K562 (cell line): ENCODE data around the gene ARID4B. TPM values are rescaled to one million over a fixed set of nuclear protein-coding genes. Genes with fewer than 3 reads are reported as not detected.

ENCODE experiments used
- ATAC-seq: fragments of 200-7000 bp; cut with Tn5 transposase; 3 replicates; pipeline ENCODE4 v1.9.1; 2020; ENCODE audit warnings: moderate library complexity
- BruUV-seq: library from RNA; stranded (reverse); fragments of 400-500 nt; replicated peaks from 2 replicates; lab custom pipeline; 2021; lab: Mats Ljungman, UMichigan
- CTCF ChIA-PET: fragments of 300-600 bp; formaldehyde crosslinking; extraction: SDS; loops from one replicate; lab custom pipeline; 2021; ENCODE audit warnings: low intra/inter-chr PET ratio; lab: Yijun Ruan, JAX
- POLR2A ChIA-PET: fragments of 300-600, 350-650 bp; sonication (Branson Sonifier 250); formaldehyde crosslinking; extraction: SDS; loops from one replicate; lab custom pipeline; 2021; ENCODE audit warnings: antibody characterized with exemption, inconsistent platforms; lab: Yijun Ruan, JAX
- DNase-seq, 4 experiments: peaks; one replicate each; pipeline versions ENCODE4 v3.0.0 to v3.0.0-alpha.2; 2011 to 2018; ENCODE audit warnings: low spot score in 3 of 4, mixed read lengths in 3 of 4; ENCODE audit errors: extremely low read depth in 1 of 4
- FAIRE-seq: peaks from 2 replicates; lab custom pipeline; 2011; peaks lifted over from hg19 to GRCh38; lab: Jason Lieb, UNC
- H2AFZ ChIP-seq: 2 replicates; pipeline ENCODE4 v1.6.0; 2011; ENCODE audit warnings: low read depth, low read length, control low read depth, inconsistent platforms
- H3K27ac ChIP-seq: fragments of 200-600 bp; 3 replicates; pipeline ENCODE4 v1.8.0; 2011; ENCODE audit warnings: low read depth, mild to moderate bottlenecking, control low read depth, inconsistent platforms, low read length, moderate library complexity, mixed read lengths; ENCODE audit errors: extremely low read depth
- H3K27me3 ChIP-seq, 2 experiments: fragments of 300-600 bp in 1 of 2; 2 replicates in 1 of 2; 3 replicates in 1 of 2; pipeline versions ENCODE4 v1.6.0 to v1.8.0; 2011; ENCODE audit warnings: inconsistent platforms in 2 of 2, low read length in 2 of 2, mild to moderate bottlenecking in 1 of 2, mixed read lengths in 1 of 2, moderate library complexity in 1 of 2; ENCODE audit not compliant: control insufficient read depth in 2 of 2, insufficient read depth in 2 of 2
- H3K36me3 ChIP-seq: fragments of 300-600 bp; 3 replicates; pipeline ENCODE4 v1.8.0; 2011; ENCODE audit warnings: mild to moderate bottlenecking, low read length, inconsistent platforms; ENCODE audit not compliant: control insufficient read depth, insufficient read depth
- H3K4me1 ChIP-seq, 2 experiments: fragments of 200-600 bp in 1 of 2; replicated peaks in 1 of 2; 2 replicates in 1 of 2; 3 replicates in 1 of 2; pipeline versions ENCODE4 v1.5.1 to v1.8.0; 2011; ENCODE audit warnings: inconsistent platforms in 2 of 2, low read length in 2 of 2, mild to moderate bottlenecking in 1 of 2, mixed read lengths in 1 of 2, moderate library complexity in 1 of 2; ENCODE audit not compliant: control insufficient read depth in 2 of 2, insufficient read depth in 2 of 2
- H3K4me2 ChIP-seq: 2 replicates; pipeline ENCODE4 v1.6.1; 2011; ENCODE audit warnings: low read length, control low read depth, inconsistent platforms, mixed read lengths; ENCODE audit not compliant: insufficient read depth
- H3K4me3 ChIP-seq: fragments of 200-600 bp; sonication (generic), shearing (Covaris generic); 2 replicates; pipeline ENCODE4 v1.5.1; 2016; ENCODE audit warnings: control low read depth, inconsistent platforms
- H3K79me2 ChIP-seq: fragments of 200-600 bp; 3 replicates; pipeline ENCODE4 v1.8.0; 2011; ENCODE audit warnings: low read length, inconsistent platforms; ENCODE audit not compliant: control insufficient read depth, insufficient read depth
- H3K9ac ChIP-seq, 2 experiments: 2 replicates each; pipeline versions ENCODE4 v1.6.0 to v1.6.1; 2011; ENCODE audit warnings: low read depth in 2 of 2, low read length in 2 of 2, control low read depth in 1 of 2, inconsistent platforms in 1 of 2, mild to moderate bottlenecking in 1 of 2, mixed read lengths in 1 of 2; ENCODE audit not compliant: insufficient read depth in 1 of 2
- H3K9me1 ChIP-seq: one replicate; pipeline ENCODE4 v1.6.0; 2011; ENCODE audit warnings: inconsistent platforms, mild to moderate bottlenecking, low read length, moderate library complexity; ENCODE audit not compliant: control insufficient read depth, insufficient read depth
- H3K9me3 ChIP-seq: replicated peaks from 2 replicates; pipeline ENCODE4 v1.5.1; 2011; ENCODE audit warnings: low read depth, low read length, inconsistent platforms; ENCODE audit not compliant: control insufficient read depth, insufficient read depth
- H4K20me1 ChIP-seq: replicated peaks from 2 replicates; pipeline ENCODE4 v1.6.1; 2011; ENCODE audit warnings: low read length, inconsistent platforms, mixed read lengths; ENCODE audit not compliant: control insufficient read depth, insufficient read depth
- GTF3C2 ChIP-seq: IDR thresholded peaks from 3 replicates; pipeline ENCODE4 v1.6.1; 2011; ENCODE audit warnings: borderline replicate concordance, mild to moderate bottlenecking, moderate library complexity; ENCODE audit not compliant: insufficient read length; ENCODE audit errors: extremely low read depth
- NRF1 ChIP-seq, 2 experiments: fragments of 450-650 bp; IDR thresholded peaks in 1 of 2; conservative IDR thresholded peaks in 1 of 2; 2 replicates each; pipeline ENCODE4 v1.6.1; 2014; ENCODE audit warnings: mild to moderate bottlenecking in 2 of 2
- SRSF9 ChIP-seq: fragments of 200-400 bp; formaldehyde crosslinking; IDR thresholded peaks from 2 replicates; pipeline ENCODE4 v1.6.1; 2017; ENCODE audit warnings: low read depth, low read length, borderline replicate concordance
- USF2 ChIP-seq: sonication (generic); formaldehyde crosslinking; IDR thresholded peaks from 2 replicates; pipeline ENCODE4 v1.5.0; 2020; ENCODE audit warnings: missing genetic modification reagents
- ZNF224 ChIP-seq: sonication (generic); formaldehyde crosslinking; IDR thresholded peaks from 2 replicates; pipeline ENCODE4 v1.8.0; 2022; ENCODE audit warnings: mild to moderate bottlenecking, missing genetic modification reagents
- WGBS: fragments of 100-300 bp; shearing (Covaris generic); methylation state at CpG from one replicate; pipeline ENCODE4 v1.1.6; 2016; ENCODE audit warnings: low coverage, mixed read lengths; ENCODE audit not compliant: insufficient coverage; ENCODE audit errors: missing lambda C conversion rate; 5-methylcytosine and 5-hydroxymethylcytosine counted together
- in situ Hi-C: fragments of 300-500 bp; cut with MboI; formaldehyde crosslinking; loops from 4 replicates; pipeline ENCODE4 v1.15.0; 2018; ENCODE audit warnings: inconsistent platforms, mixed read lengths
- intact Hi-C: fragments of 100-400 bp; cut with micrococcal nuclease; formaldehyde crosslinking; loops from 2 replicates; pipeline ENCODE4 v1.14.2; 2022
- polyA plus RNA-seq, 8 experiments: library from polyadenylated mRNA; depleted of rRNA in 4 of 8; stranded (reverse) in 5 of 8; unstranded in 3 of 8; fragments of >200 nt; fragmentation: Nextera tagmentation in 2 of 8; fragmentation: Illumina TruSeq in 1 of 8; extraction: Ambion mirVana in 2 of 8; extraction: Trizol in 1 of 8; gene quantifications; 2 replicates each; pipeline versions ENCODE4 v1.2.1 to v1.2.3, GENCODE V29; 2011 to 2014; ENCODE audit warnings: inconsistent platforms in 1 of 8, missing spikeins in 1 of 8
- total RNA-seq, 7 experiments: library from RNA; depleted of rRNA in 6 of 7; stranded (reverse); fragments of >200 nt in 6 of 7; fragmentation: Illumina TruSeq in 2 of 7; extraction: Trizol in 2 of 7; gene quantifications; 2 replicates each; pipeline versions ENCODE4 v1.2.1 to v1.2.3, GENCODE V29; 2011 to 2021; ENCODE audit warnings: low replicate concordance in 1 of 7
- TF ChIP-seq, protein P1 (sequence below): sonication (generic); formaldehyde crosslinking; IDR thresholded peaks from 2 replicates; pipeline ENCODE4 v1.8.0; 2022; ENCODE audit warnings: mild to moderate bottlenecking, missing genetic modification reagents

The ARID4B gene
- total and polyA plus RNA-seq, 9 of the 15 experiments (the other 6 are each of a cell fraction or from before 2014, with no cell fraction given): 8.4 to 38.9 (median 18.5) TPM

GRCh38 chr1:235368428-235368827 lies 40.4 kb upstream of the ARID4B start:
- TF ChIP-seq NRF1 (conservative IDR thresholded peaks at IDR 0.05 in 1 of 2, IDR thresholded peaks at IDR 0.05 in 1 of 2) (no peak), ZNF224 (CRISPR knock-in tag) (no peak), GTF3C2 (no peak), USF2 (no peak), SRSF9 (no peak)
- TF ChIP-seq, protein P1, sequence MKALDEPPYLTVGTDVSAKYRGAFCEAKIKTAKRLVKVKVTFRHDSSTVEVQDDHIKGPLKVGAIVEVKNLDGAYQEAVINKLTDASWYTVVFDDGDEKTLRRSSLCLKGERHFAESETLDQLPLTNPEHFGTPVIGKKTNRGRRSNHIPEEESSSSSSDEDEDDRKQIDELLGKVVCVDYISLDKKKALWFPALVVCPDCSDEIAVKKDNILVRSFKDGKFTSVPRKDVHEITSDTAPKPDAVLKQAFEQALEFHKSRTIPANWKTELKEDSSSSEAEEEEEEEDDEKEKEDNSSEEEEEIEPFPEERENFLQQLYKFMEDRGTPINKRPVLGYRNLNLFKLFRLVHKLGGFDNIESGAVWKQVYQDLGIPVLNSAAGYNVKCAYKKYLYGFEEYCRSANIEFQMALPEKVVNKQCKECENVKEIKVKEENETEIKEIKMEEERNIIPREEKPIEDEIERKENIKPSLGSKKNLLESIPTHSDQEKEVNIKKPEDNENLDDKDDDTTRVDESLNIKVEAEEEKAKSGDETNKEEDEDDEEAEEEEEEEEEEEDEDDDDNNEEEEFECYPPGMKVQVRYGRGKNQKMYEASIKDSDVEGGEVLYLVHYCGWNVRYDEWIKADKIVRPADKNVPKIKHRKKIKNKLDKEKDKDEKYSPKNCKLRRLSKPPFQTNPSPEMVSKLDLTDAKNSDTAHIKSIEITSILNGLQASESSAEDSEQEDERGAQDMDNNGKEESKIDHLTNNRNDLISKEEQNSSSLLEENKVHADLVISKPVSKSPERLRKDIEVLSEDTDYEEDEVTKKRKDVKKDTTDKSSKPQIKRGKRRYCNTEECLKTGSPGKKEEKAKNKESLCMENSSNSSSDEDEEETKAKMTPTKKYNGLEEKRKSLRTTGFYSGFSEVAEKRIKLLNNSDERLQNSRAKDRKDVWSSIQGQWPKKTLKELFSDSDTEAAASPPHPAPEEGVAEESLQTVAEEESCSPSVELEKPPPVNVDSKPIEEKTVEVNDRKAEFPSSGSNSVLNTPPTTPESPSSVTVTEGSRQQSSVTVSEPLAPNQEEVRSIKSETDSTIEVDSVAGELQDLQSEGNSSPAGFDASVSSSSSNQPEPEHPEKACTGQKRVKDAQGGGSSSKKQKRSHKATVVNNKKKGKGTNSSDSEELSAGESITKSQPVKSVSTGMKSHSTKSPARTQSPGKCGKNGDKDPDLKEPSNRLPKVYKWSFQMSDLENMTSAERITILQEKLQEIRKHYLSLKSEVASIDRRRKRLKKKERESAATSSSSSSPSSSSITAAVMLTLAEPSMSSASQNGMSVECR (CRISPR knock-in tag): 0 out of 2 replicates have a peak, but pooled peaks have one; percentile 6
- FAIRE-seq (no peak), ATAC-seq (no peak), DNase-seq (no peak)
- H3K27ac ChIP-seq: peak overlapping the region; percentile 69; the same call in 2 of the 3 replicates
- H3K4me3 ChIP-seq: peak overlapping the region; percentile 56
- H3K9me1 ChIP-seq: no peaks in the 10 kb centered on the region
- H3K4me1 ChIP-seq: peaks cover 9 to 16% of the 10 kb centered on the region in 2 experiments; a peak in 4 of 5 replicates
- peak overlapping the region; percentile 85 for H3K4me2 ChIP-seq
- ChIA-PET POLR2A (interaction anchor here (1.2 to 2.7 kb wide), 3 partner anchors 9 to 20 kb away, joined by 3 to 20 read pairs (median 11); no protein-coding TSS in a partner anchor), CTCF (interaction anchor here (0.6 kb wide), 1 partner anchor 47 kb away, joined by 3 read pairs; no protein-coding TSS in a partner anchor)
- H3K36me3 ChIP-seq: peaks cover 20% of the 10 kb centered on the region; the same call in 2 of the 3 replicates
- no peaks in the 10 kb centered on the region for H3K9me3 ChIP-seq
- no TSS peak for BruUV-seq
- intact Hi-C loops: no loop called here
- peaks cover 59% of the 10 kb centered on the region for H3K79me2 ChIP-seq
- H2AFZ ChIP-seq: no peak overlapping the region
- H3K9ac ChIP-seq: peak overlapping the region in 1 of 2 experiments; percentile 77; a peak in 2 of 4 replicates
- in situ Hi-C loops: no loop called here
- no peaks in the 10 kb centered on the region for H3K27me3 ChIP-seq
- no peaks in the 10 kb centered on the region for H4K20me1 ChIP-seq
- WGBS: 38% methylated on average over 4 of the region's 5 CpGs
